Small intestine (tissue), 7 donors: ENCODE measurements around the gene RAC3. TPM values are rescaled to one million over a fixed set of nuclear protein-coding genes. Genes with fewer than 3 reads are reported as not detected.

Source experiments
- DNase-seq, 2 donors: peaks; one replicate each; pipeline versions ENCODE4 v3.0.0 to v3.0.0-alpha.2; 2013
- FAIRE-seq: peaks from 2 replicates; lab custom pipeline; 2012; peaks lifted over from hg19 to GRCh38; lab: Jason Lieb, UNC
- H3K27ac ChIP-seq, 3 donors: one replicate each; pipeline ENCODE4 v1.5.1; 2013; ENCODE audit warnings: low read length in 2 of 3, mild to moderate bottlenecking in 2 of 3, control low read depth in 1 of 3, inconsistent platforms in 1 of 3, low read depth in 1 of 3, moderate library complexity in 1 of 3
- H3K27me3 ChIP-seq, 3 donors: one replicate each; pipeline ENCODE4 v1.6.1; 2013; ENCODE audit warnings: low read length in 3 of 3, inconsistent platforms in 1 of 3; ENCODE audit not compliant: control insufficient read depth in 3 of 3, insufficient read depth in 3 of 3
- H3K36me3 ChIP-seq, 3 donors: one replicate each; pipeline ENCODE4 v1.6.1; 2013; ENCODE audit warnings: low read length in 3 of 3, inconsistent platforms in 1 of 3, low read depth in 1 of 3, mild to moderate bottlenecking in 1 of 3, moderate library complexity in 1 of 3; ENCODE audit not compliant: control insufficient read depth in 3 of 3, insufficient read depth in 2 of 3
- H3K4me1 ChIP-seq, 3 donors: one replicate each; pipeline ENCODE4 v1.6.1; 2013; ENCODE audit warnings: low read length in 2 of 3, inconsistent platforms in 1 of 3, low read depth in 1 of 3, mild to moderate bottlenecking in 1 of 3, moderate library complexity in 1 of 3; ENCODE audit not compliant: control insufficient read depth in 3 of 3, insufficient read depth in 2 of 3
- H3K4me3 ChIP-seq, 3 donors: one replicate each; pipeline ENCODE4 v1.5.1; 2013; ENCODE audit warnings: low read length in 3 of 3, control low read depth in 1 of 3, inconsistent platforms in 1 of 3, low read depth in 1 of 3, mild to moderate bottlenecking in 1 of 3, moderate library complexity in 1 of 3
- H3K9me3 ChIP-seq, 2 donors: one replicate each; pipeline ENCODE4 v1.6.1; 2013; ENCODE audit warnings: low read depth in 1 of 2, low read length in 1 of 2; ENCODE audit not compliant: control insufficient read depth in 2 of 2, insufficient read depth in 1 of 2
- WGBS, 3 donors: extraction: QIAGEN DNeasy Blood & Tissue Kit; methylation state at CpG; one replicate each; pipeline ENCODE4 v1.1.7; 2013; 5-methylcytosine and 5-hydroxymethylcytosine counted together
- polyA plus RNA-seq, 4 donors: library from polyadenylated mRNA; stranded (reverse) in 3 of 4; unstranded in 1 of 4; fragments of 200-250 nt in 3 of 4; fragments of 120-200 nt in 1 of 4; gene quantifications; one replicate each; pipeline versions ENCODE4 v1.2.1 to v1.2.3, GENCODE V29; 2013
- donor health status: healthy with polysubstance abuse.
- donor health status: control.
- donor health status: control.
- donor health status: Bipolar disorder and iron deficiency.
- donor health status: healthy.

Gene RAC3
- polyA plus RNA-seq, 4 donors: 0.81 to 11.2 (median 4.4) TPM

DNA sequence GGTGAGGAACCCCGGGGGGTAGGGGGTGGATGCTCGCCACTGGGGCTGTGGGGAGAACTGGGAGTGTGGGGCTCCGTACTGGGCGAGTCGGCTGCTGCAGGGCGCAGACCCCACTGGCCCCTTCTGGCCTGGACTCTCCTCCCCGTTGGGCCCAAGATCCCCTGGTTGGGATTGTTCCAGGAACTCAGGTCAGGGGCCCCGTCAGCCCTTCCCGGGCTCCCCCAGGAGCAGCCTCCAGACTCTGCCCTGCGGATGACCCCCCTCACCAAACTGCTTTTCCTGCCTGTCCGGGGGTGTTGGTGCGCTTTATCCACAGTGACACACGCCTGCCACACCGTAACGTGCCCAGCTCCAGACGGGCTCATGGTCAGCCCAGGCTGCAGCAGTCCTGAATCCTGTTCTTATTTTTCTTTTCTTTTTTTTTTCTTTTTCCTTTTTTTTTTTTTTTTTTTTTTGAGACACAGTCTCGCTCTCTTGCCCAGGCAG lies 29.9 kb upstream of the RAC3 start:
- peaks cover 0 to 52% (median 2%) of the 10 kb centered on the region in 3 donors for H3K36me3 ChIP-seq
- WGBS, 3 donors: 45 to 69% (median 63%) methylated on average over 16 to 17 of the region's 17 CpGs
- FAIRE-seq (no peak), DNase-seq (no peak)
- peaks cover 0 to 23% (median 2%) of the 10 kb centered on the region in 3 donors for H3K4me1 ChIP-seq
- H3K9me3 ChIP-seq: no peaks in the 10 kb centered on the region
- H3K27ac ChIP-seq: peak overlapping the region in 1 of 3 donors; percentile 65
- H3K27me3 ChIP-seq: no peaks in the 10 kb centered on the region
- H3K4me3 ChIP-seq: no peak overlapping the region

DNA sequence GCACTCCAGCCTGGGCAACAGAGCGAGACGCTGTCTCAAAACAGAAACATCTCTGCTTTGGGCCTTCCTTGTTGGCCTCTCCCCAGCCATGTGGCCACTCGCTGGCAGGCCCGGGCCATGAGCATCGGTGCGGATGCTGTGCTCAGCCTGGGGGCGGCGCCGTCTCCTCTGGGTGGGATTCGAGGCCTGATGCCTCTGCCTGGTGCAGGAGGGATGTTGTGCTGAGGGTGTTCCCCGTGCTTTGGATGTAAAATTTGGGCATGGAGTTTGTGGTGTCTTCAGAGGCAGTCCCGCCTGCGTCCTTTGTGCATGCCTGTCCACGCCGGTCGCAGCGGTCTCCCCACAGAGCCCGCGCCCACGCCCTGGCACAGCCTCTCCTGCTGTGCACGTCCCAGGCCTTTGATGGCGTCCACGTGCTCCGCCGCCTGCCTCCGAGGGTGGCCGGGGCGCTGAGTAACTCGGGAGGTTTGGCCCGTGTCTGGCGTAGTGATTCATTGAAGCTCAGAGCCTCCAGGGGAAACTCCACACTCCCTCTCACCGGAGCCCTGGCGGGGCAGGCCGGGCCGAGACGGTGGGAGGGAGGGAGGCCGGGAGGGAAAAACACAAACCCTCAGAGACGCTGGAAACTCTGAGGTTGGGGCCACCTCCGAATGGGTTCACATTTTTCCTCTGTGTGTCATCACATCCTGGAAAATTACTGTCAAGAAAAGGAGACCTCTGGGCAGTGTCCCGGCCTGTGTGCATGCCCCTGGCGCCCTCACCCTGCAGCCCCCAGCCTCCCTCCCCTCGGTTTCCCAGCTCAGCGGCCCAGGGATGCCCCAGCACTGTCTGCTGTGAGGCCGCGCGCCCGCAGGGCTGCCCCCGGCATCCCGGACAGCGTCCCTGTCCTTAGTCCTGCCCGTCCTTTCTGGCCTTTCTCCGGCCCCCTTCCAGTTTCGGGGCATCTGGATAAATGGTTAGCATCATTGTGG lies 27.8 kb upstream of the RAC3 start:
- 74 to 90% (median 85%) methylated on average over 53 of the region's 53 CpGs for WGBS, 3 donors
- no peak for FAIRE-seq
- no peak for DNase-seq
- no peak overlapping the region for H3K4me3 ChIP-seq
- H3K27me3 ChIP-seq: no peaks in the 10 kb centered on the region
- H3K27ac ChIP-seq: no peak overlapping the region
- no peaks in the 10 kb centered on the region for H3K9me3 ChIP-seq
- H3K4me1 ChIP-seq: peaks cover 0 to 23% (median 2%) of the 10 kb centered on the region in 3 donors
- peaks cover 0 to 53% (median 2%) of the 10 kb centered on the region in 3 donors for H3K36me3 ChIP-seq

DNA sequence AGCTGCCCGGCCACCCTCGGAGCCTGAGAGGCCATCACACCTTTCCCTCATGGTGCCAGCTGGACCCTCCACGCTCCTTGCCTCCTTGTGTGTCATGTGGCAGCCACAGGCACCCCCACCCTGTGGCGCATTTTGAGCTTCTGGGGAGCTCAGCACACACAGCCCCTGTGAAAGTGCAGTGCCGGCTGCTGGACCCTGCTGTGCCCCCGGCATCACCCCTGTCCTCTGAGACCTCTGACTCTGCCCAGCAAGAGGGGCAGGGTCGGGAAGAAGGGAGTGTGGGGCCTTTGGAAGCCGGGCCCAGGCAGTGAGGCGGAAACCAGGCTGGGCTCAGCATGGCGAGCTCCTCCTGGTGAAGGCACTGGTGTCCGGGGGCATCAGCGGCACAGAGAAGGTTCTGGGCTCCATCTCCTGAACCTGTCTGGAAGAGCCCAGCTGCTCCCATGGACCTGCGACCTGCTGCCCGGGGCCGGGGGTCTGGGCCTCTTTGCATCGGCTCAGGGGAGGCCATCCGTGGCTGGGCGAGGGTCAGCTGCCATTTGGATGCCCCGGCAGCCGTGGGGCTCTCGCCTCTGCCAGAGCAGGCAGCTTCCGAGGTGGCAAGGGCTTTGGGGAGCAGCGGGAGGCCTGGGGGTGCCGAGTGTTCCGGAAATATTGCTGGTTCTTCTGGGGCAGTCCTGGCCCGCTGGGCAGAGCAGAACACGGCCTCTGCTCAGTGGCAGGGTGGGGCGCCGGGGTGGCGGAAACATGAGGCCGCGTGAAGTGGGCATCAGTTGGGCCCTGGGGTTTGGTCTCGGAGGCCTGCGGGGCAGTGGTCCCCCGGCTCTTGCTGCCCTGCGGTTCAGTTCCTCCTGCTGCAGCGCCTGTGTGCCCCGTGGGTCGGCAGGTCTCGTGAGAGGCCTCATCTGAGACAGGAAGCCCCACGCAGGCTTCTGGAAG lies 26.7 kb upstream of the RAC3 start:
- H3K4me1 ChIP-seq: peaks cover 0 to 20% (median 2%) of the 10 kb centered on the region in 3 donors
- H3K36me3 ChIP-seq: peaks cover 0 to 55% (median 2%) of the 10 kb centered on the region in 3 donors
- no peak overlapping the region for H3K4me3 ChIP-seq
- no peaks in the 10 kb centered on the region for H3K27me3 ChIP-seq
- no peak for FAIRE-seq
- H3K9me3 ChIP-seq: no peaks in the 10 kb centered on the region
- 87 to 91% (median 89%) methylated on average over 34 to 41 of the region's 41 CpGs for WGBS, 3 donors
- no peak overlapping the region for H3K27ac ChIP-seq
- no peak for DNase-seq

DNA sequence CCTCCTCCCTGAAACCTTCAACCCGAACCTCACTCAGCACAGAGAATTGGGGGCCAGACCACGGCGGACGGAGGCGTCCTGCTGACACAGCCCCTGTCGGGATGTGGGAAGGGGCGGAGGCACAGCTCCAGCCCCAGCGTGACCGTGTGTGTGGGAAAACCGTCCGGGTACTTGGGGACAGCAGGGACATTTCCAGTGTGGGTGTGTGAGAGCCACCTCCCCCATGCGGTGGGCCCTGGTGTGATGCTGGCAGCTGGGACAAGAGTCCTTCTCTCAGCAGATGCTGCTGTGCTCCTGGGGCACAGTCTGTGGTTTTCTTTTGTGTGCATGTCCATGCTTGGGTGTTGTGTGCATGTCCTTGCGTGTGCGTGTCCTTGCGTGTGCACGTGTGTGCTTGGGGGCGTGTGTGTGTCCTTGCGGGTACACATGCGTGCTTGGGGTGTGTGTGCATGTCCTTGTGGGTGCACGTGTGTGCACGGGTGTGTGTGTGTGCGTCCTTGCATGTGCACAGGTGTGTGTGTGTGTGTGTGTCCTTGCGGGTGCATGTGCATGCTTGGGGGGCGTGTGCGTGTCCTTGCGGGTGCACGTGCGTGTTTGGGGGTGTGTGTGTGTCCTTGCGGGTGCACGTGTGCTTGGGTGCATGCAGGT lies 25.7 kb upstream of the RAC3 start:
- H3K4me3 ChIP-seq: no peak overlapping the region
- H3K4me1 ChIP-seq: peaks cover 0 to 10% (median 0%) of the 10 kb centered on the region in 3 donors
- H3K36me3 ChIP-seq: peaks cover 0 to 60% (median 2%) of the 10 kb centered on the region in 3 donors
- H3K27ac ChIP-seq: no peak overlapping the region
- no peaks in the 10 kb centered on the region for H3K9me3 ChIP-seq
- H3K27me3 ChIP-seq: no peaks in the 10 kb centered on the region
- WGBS, 3 donors: 89 to 91% (median 89%) methylated on average over 28 to 30 of the region's 30 CpGs
- DNase-seq (no peak), FAIRE-seq (no peak)

DNA sequence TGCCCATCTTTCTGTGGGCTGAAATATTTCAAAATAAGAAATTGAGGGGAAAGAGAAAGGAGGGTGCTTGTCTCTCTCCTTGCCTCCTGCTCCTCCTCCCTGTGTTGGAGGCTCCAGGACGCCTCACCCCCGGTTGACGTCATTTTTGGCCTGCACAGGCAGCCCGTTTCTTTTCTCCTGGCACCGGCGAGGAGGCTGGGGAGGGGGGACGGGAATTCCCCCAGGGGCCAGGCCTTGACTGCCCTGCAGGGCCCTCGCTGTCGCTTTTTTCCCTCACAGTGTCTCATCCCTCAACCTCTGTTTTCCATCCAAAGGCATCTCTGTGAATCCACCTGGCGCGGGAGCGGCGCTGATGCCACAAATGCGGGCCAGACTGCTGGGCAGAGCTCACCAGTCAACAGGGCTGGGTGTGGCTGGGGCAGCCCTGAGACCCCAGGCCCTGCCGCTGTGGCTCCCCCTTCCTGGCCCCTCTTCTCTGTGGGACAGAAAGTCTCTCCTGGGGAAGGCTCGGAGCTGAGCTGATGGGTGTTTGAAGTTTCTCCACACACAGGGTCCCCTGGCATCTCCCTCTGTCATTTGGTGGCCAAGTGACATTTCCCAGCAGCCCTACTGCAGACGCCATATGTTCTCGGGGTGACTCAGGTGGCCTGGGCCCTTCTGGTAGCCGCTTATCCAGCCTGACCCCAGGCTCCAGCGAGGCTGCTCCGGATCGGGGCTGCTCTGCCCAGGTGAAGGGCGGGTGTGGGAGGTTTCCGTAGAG lies 24.8 kb upstream of the RAC3 start:
- FAIRE-seq (no peak), DNase-seq (no peak)
- Histone ChIP-seq H3K4me3 (no peak overlapping the region), H3K9me3 (no peaks in the 10 kb centered on the region), H3K4me1 (peaks cover 0 to 1% (median 0%) of the 10 kb centered on the region in 3 donors), H3K27ac (no peak overlapping the region), H3K27me3 (no peaks in the 10 kb centered on the region), H3K36me3 (peaks cover 0 to 67% (median 2%) of the 10 kb centered on the region in 3 donors)
- 81 to 90% (median 86%) methylated on average over 23 to 24 of the region's 24 CpGs for WGBS, 3 donors

DNA sequence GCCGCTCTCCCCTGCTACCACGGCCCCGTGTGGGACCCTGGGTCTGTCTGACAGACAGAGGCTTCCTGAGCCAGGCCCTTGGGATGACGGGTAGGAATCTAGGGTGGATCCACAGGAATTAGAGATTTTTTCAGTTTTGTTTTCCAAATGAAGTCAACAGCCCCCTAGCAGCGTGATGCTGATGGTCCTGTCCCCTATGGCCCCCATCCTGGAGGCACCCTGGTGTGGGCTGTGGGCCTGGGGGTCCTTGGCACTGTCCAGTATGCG lies 24.3 kb upstream of the RAC3 start:
- FAIRE-seq (no peak), DNase-seq (no peak)
- H3K27me3 ChIP-seq: no peaks in the 10 kb centered on the region
- no peaks in the 10 kb centered on the region for H3K9me3 ChIP-seq
- H3K36me3 ChIP-seq: peaks cover 0 to 72% (median 2%) of the 10 kb centered on the region in 3 donors
- H3K4me1 ChIP-seq: no peaks in the 10 kb centered on the region
- no peak overlapping the region for H3K27ac ChIP-seq
- WGBS, 3 donors: 86 to 96% (median 88%) methylated on average over 6 of the region's 6 CpGs
- H3K4me3 ChIP-seq: no peak overlapping the region

DNA sequence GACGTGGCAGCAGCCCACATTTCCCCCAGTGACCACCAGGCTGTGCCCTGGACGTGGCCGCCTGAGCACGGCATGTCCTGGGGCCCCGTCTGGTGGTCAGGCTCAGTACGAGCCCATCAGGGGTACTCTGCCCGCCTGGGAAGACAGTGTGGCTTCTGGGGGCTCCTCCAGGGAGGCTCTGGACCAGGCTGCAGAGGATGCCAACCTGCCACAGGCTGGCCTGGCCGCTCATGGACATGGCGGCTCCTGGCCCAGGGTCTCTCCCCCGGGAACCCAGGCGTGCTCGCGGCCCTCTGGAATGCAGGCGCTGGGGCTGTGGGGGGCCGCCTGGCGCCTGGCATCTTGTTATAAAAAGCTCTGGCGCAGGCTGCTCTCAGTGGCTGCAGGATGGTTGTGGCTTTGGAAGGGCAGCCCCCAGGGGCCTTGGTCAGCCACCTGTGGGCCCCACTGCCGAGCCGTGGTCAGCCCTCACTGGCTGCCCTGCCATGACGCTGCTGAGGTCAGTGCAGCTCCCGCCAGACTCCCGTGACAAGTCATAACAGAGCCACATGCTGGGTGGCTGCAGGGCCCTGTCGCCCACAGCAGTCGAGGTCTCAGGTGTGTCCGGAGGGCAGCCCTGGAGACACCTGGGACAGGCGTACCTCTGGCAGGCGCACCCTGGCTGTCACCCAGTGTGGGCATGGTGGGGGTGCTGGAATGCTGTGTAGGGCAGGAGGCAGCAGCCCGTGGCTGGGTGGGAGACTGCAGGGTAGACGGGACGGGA lies 23.8 kb upstream of the RAC3 start:
- DNase-seq: no peak
- Histone ChIP-seq H3K4me3 (no peak overlapping the region), H3K27ac (no peak overlapping the region), H3K4me1 (no peaks in the 10 kb centered on the region), H3K27me3 (no peaks in the 10 kb centered on the region), H3K36me3 (peaks cover 0 to 77% (median 2%) of the 10 kb centered on the region in 3 donors), H3K9me3 (no peaks in the 10 kb centered on the region)
- WGBS, 3 donors: 85 to 94% (median 88%) methylated on average over 26 to 30 of the region's 30 CpGs
- FAIRE-seq: no peak
